Posterior cingulate gyrus (tissue), 11 donors: Measurements from ENCODE around the gene NPTXR.
A peak's percentile ranks its signal among the peaks of the same experiment; 100 is the strongest.
"Not testable (repeated sequence)": the region's sequence is repeated elsewhere in the genome, so short reads cannot be mapped to it uniquely, and the experiment has no call there.

Experiments used
- DNase-seq, 10 donors: peaks; one replicate each; pipeline versions ENCODE4 v3.0.0 to v3.0.0-alpha.2; 2020 to 2021; ENCODE audit warnings: mixed read lengths in 3 of 10
- intact Hi-C: fragments of 100-400 bp; cut with DNase I; formaldehyde crosslinking; loops from one replicate; pipeline ENCODE4 v1.15.1; 2023

The NPTXR gene

GRCh38 chr22:38859581-38860282 is 15.9 kb upstream of the NPTXR start:
- peak in 2 of 10 donors; percentile 59 to 66 for DNase-seq
- intact Hi-C loops: no loop called here

- DNase-seq: peak in 2 of 10 donors; percentile 9 to 29
- intact Hi-C loops: no loop called here
These were observed 14.7 kb upstream of the NPTXR start for GRCh38 chr22:38858492-38858891.

GRCh38 chr22:38854476-38854875 is 10.6 kb upstream of the NPTXR start:
- peak in 2 of 10 donors; percentile 7 to 9 for DNase-seq
- intact Hi-C loops: not testable (repeated sequence)

GRCh38 chr22:38853883-38854282 is 10.1 kb upstream of the NPTXR start:
- peak in 1 of 10 donors; percentile 5 for DNase-seq
- intact Hi-C loops: not testable (repeated sequence)

GRCh38 chr22:38853196-38853651 is 9.4 kb upstream of the NPTXR start:
- peak in 3 of 10 donors; percentile 36 to 38 (median 37) for DNase-seq
- intact Hi-C loops: no loop called here

DNA sequence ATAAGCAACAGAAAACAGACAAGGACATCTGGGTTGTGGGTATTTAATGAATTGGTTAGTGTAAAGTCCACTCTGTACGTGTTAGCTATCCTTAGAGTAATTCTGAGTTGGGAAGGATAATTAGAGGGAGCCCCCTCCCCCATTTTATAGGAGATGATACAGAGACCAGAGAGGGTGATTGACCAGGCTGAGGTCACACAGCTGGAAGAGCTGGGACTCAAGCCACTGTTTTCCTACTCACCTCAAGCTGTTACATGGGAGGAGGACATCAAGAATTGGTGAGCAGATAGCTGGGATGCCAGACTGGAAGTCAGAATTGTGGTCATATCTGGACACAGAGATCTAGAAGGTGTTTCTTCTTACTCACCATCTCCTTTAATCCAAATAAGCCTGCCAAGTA is 8.7 kb upstream of the NPTXR start:
- intact Hi-C loops: no loop called here
- DNase-seq: no peak

DNA sequence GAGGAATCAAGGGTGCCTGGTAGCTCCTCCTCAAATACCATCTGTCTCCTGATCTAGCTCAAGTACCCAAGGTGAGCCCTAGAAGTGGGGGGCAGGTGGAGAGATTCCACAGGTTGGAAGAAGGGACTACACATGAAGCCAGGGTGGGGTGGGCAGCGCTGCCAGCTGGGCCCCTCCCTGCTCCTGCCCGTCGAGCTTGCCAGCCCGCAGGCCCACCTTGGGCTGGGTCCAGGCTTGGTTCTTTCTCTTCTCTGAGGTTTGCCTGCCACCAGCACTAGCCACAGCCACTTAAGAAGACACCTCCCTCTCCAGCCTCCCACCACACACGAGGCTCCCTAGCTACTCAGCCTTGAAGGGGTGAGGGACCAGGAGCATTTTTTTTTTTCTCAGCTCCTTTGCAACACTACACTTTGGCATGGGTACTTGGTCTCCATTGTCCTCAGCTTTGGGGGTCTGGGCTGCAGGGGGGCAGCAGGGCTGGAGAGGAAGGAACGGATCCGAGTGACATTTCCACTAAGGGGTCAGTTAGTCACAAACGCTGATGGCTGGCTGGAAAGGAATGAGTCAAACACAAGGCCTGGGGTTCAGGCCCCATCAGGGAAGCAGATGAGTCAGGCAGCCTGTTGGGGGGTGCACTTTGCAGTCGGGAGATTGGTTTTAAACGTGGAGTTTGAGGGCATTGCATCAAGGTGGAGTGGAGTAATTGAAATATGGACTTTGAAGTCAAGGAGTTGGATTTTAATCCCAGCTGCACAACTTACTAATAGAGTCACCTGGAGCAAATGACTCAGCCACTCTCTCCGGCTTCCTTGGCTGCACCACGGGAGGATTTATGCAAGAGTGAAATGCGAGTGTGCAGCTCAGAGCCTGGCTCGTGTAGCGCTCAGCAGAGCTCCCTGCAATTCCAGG is 7.4 kb upstream of the NPTXR start:
- intact Hi-C loops: no loop called here
- DNase-seq: peak in 3 of 10 donors; percentile 37 to 69 (median 39)

- DNase-seq: peak in 2 of 10 donors; percentile 24 to 52
- intact Hi-C loops: no loop called here
These were observed 6.6 kb upstream of the NPTXR start for GRCh38 chr22:38850399-38850798.

DNA sequence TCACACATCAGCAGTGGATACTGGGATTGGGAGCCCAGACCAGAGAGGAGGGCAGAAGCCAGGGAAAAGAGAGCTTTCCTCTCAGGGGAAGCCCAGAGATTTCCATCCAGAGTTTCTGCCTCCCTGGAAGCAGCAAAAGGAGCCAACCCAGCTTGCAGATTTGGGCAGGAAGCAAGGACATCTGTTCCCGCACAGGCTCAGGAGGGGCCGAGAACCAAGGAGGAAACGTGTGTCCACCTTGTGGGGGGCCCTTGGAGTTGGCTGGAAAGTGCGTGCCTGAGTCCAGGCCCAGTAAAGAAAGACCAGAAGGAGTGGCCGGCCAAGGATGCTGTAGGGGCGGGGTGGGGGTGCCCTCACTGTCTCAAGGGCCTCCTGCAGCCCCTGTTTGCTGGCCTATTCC is 6.0 kb upstream of the NPTXR start:
- peak in 1 of 10 donors; percentile 46 for DNase-seq
- intact Hi-C loops: no loop called here

GRCh38 chr22:38846412-38846811 is 2.6 kb upstream of the NPTXR start:
- intact Hi-C loops: no loop called here
- DNase-seq: peak in 1 of 10 donors; percentile 8

DNA sequence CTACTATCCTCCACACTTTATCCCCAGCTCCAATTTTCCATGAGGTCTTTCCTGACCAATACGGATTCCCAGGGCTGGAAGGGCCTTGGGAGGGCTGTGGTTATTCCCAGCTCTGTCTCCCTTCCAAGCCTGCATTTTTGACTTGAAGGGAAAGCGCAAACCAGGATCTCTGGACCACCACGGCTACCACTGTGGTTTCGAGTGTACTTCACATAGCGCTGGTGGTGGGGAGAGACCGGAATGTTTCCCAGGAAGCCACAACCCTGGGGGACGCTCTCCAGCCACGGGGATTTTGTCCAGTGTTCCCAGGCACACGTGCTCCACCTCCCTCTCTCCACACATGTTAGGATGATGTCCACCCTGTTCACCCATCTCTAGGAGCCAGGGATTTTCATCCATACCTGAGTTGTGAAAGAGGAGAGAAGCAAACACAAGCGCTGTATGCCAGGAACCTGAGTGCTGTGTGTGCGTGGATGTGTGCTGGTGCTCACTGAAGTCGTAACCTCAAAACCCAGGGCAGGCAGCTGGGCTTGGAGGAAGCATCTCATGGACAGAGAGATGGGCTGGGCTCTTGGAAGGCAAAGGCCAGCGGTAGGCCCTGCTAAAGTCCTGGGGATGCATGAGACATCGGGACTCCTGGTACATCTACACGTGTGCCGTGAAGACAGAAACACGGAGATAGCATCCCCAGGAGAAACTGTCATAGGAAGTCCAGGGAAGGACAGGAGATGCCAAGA is 1.3 kb upstream of the NPTXR start:
- peak in 2 of 10 donors; percentile 62 to 73 for DNase-seq
- intact Hi-C loops: no loop called here

- intact Hi-C loops: loop anchor here (5.0 kb wide), 1 partner anchor 77 kb away; no protein-coding TSS in a partner anchor
- DNase-seq: peak in 2 of 10 donors; percentile 29 to 71
These were observed 631 bp upstream of the NPTXR start for GRCh38 chr22:38844315-38845003.

- peak in 2 of 10 donors; percentile 80 to 94 for DNase-seq
- intact Hi-C loops: loop anchor here (5.0 kb wide), 1 partner anchor 76 kb away; no protein-coding TSS in a partner anchor
These were observed 599 bp downstream of the NPTXR start for GRCh38 chr22:38843201-38843656.

DNA sequence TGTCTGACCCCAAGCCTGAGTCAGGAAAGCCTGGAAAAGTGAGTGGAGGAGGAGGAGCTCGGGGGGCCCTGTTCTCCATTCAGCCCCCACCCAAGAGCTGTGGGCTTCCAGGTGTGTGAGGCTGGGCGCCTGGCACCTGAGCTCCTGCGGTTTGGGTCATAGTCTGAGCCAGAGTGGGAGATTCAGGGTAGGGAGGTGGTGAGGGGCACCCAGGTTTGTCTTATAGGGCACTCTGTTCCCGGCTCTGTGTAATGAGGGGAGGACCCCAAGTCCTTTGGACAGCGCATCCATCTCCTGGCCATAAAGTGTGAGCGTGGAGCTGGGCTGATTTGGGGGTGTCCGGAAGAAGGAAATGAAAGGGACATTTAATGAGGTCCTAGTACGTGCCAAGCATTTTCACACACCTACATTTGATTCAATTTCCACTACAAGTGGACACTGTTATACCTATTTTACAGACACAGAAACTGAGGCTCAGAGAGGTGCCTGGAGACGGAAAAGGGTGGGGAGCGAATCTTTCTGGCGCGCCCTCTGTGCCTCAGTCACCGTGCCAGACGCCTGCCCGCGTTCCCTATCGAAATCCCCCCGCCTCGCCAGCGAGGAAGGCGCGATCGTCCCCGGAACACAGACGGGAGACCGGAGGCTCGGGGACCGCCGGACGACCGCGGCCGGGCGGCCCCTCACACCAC is 1.2 kb downstream of the NPTXR start:
- peak in 1 of 10 donors; percentile 59 for DNase-seq
- intact Hi-C loops: loop anchor here (5.0 kb wide), 1 partner anchor 75 kb away; no protein-coding TSS in a partner anchor

GRCh38 chr22:38841635-38842034 is 2.2 kb downstream of the NPTXR start:
- intact Hi-C loops: loop anchor here (5.0 kb wide), 1 partner anchor 74 kb away; no protein-coding TSS in a partner anchor
- DNase-seq: peak in 1 of 10 donors; percentile 10

DNA sequence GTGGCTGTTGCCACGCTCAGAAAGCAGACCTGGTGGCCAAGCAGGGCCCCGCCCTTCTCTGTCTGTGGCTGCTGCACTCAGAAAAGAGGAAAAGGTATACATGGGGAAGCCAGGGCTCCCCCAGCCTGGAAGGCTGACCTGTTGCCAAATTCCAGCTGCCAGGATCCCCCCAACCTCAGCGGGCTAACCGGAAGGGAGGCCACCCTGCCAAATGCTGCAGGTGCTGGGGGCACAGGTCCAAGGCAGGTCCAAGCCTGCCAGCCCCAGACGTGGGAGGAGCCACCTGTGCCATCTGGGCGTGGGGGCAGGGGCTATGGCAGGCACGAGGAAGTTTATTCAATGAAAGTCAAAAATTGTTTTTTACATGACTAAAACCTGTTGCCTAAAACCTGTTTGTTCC is 2.6 kb downstream of the NPTXR start:
- DNase-seq: peak in 1 of 10 donors; percentile 71
- intact Hi-C loops: loop anchor here (5.0 kb wide), 1 partner anchor 74 kb away; no protein-coding TSS in a partner anchor

DNA sequence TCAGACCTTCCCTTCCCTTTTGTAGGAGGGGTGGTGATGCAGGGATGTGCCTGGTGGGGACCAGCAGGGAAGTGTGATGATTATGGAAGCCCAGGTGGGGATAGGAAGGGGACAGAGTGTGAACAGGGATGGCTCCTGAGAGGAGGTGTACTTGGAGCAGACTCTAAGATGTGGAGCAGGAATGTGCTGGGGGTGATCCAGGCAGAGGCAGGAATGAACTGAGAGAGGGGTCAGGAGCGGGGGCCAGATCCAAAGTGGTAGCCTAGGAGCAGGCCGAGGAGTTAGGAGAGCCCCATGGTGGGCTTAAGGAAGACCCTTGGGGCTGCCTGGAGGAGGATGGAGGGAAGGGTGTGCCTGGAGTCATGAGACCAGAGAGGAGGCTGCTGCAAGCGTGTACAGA is 3.7 kb downstream of the NPTXR start:
- peak in 1 of 10 donors; percentile 48 for DNase-seq
- intact Hi-C loops: loop anchor here (5.0 kb wide), 1 partner anchor 73 kb away; no protein-coding TSS in a partner anchor

DNA sequence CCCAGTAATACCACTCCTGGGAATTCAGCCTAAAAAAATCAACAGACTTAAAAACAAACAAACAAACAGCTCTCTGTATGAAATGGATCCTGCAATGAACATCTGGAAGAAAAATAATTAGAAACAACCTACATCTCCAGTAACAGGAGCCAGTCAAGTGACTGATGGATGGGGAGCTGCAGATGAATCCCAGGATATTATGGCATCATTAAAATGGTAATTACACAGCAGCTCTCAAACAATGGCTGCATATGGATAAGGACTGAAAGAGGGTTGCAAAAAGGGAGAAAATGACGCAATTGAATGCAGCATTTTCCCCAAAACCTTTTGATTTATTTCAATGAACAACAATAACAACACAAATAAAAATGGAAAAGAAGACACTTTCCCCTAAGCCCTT is 4.1 kb downstream of the NPTXR start:
- DNase-seq: no peak
- intact Hi-C loops: loop anchor here (5.0 kb wide), 1 partner anchor 72 kb away; no protein-coding TSS in a partner anchor
